IPS DF 6.9 (cell line): ENCODE measurements around the gene PGP.
A peak's percentile ranks its signal among the peaks of the same experiment; 100 is the strongest.

Experiments
- DNase-seq: peaks from one replicate; pipeline ENCODE4 v3.0.0-alpha.2; 2013; ENCODE audit warnings: low read depth, low spot score
- H3K27ac ChIP-seq: one replicate; pipeline ENCODE4 v1.5.1; 2013; ENCODE audit warnings: low read length, control low read depth
- H3K27me3 ChIP-seq: 2 replicates; pipeline ENCODE4 v1.6.1; 2013; ENCODE audit warnings: mild to moderate bottlenecking, low read length; ENCODE audit not compliant: control insufficient read depth, insufficient read depth
- H3K36me3 ChIP-seq: 2 replicates; pipeline ENCODE4 v1.6.1; 2013; ENCODE audit warnings: low read length; ENCODE audit not compliant: control insufficient read depth, insufficient read depth
- H3K4me1 ChIP-seq: 2 replicates; pipeline ENCODE4 v1.6.1; 2013; ENCODE audit warnings: low read length; ENCODE audit not compliant: control insufficient read depth, insufficient read depth
- H3K4me3 ChIP-seq: 2 replicates; pipeline ENCODE4 v1.5.1; 2013; ENCODE audit warnings: mild to moderate bottlenecking, low read length
- H3K9me3 ChIP-seq: 2 replicates; pipeline ENCODE4 v1.6.1; 2013; ENCODE audit warnings: low read length, inconsistent platforms; ENCODE audit not compliant: control insufficient read depth, insufficient read depth
- WGBS: extraction: QIAGEN DNeasy Blood & Tissue Kit; methylation state at CpG from one replicate; pipeline ENCODE4 v1.1.7; 2013; ENCODE audit warnings: mixed read lengths, missing lambda C conversion rate; ENCODE audit not compliant: insufficient read length, insufficient coverage; 5-methylcytosine and 5-hydroxymethylcytosine counted together

PGP gene

GRCh38 chr16:2223221-2223941, 8.7 kb upstream of the PGP start, which contains the start of gene E4F1:
Gene E4F1 (plus strand): TSS chr16:2223591. CDS start chr16:2223614, 23 bp downstream.
- no CpG with 5 or more reads among the region's 82 CpGs for WGBS
- H3K4me1 ChIP-seq = no peaks in the 10 kb centered on the region

GRCh38 chr16:2216330-2216729, 1.7 kb upstream of the PGP start:
- Histone ChIP-seq H3K36me3 (peaks cover 9% of the 10 kb centered on the region; the same call in 1 of the 2 replicates), H3K9me3 (no peaks in the 10 kb centered on the region), H3K27me3 (no peaks in the 10 kb centered on the region), H3K27ac (no peak overlapping the region), H3K4me1 (no peaks in the 10 kb centered on the region; the same call in 1 of the 2 replicates), H3K4me3 (no peak overlapping the region)
- no peak for DNase-seq
- WGBS = no CpG with 5 or more reads among the region's 4 CpGs

More at GRCh38 chr16:2223221-2223941, 8.7 kb upstream of the PGP start, which contains the start of gene E4F1:
- H3K9me3 ChIP-seq = no peaks in the 10 kb centered on the region
- H3K27me3 ChIP-seq = no peaks in the 10 kb centered on the region
- no peaks in the 10 kb centered on the region; the same call in 1 of the 2 replicates for H3K36me3 ChIP-seq
- peak; percentile 99 for DNase-seq
- peak within 1 kb of the TSS; percentile 84 for H3K4me3 ChIP-seq
- H3K27ac ChIP-seq = no peak within 1 kb of the TSS

GRCh38 chr16:2213817-2214718, 572 bp downstream of the PGP start:
- H3K36me3 ChIP-seq = peaks cover 15% of the 10 kb centered on the region; the same call in 1 of the 2 replicates
- peaks cover 7% of the 10 kb centered on the region for H3K4me1 ChIP-seq
- no peak for DNase-seq
- no peak overlapping the region for H3K27ac ChIP-seq
- no peaks in the 10 kb centered on the region for H3K27me3 ChIP-seq
- WGBS = no CpG with 5 or more reads among the region's 98 CpGs
- no peaks in the 10 kb centered on the region for H3K9me3 ChIP-seq
- H3K4me3 ChIP-seq = peak overlapping the region; percentile 83

- no peaks in the 10 kb centered on the region for H3K9me3 ChIP-seq
- no CpG with 5 or more reads among the region's 19 CpGs for WGBS
- H3K27ac ChIP-seq = no peak overlapping the region
- no peak overlapping the region for H3K4me3 ChIP-seq
- DNase-seq = no peak
- no peaks in the 10 kb centered on the region for H3K27me3 ChIP-seq
- H3K4me1 ChIP-seq = peaks cover 7% of the 10 kb centered on the region
- H3K36me3 ChIP-seq = peaks cover 29% of the 10 kb centered on the region
Observed at GRCh38 chr16:2212362-2213324, 2.0 kb downstream of the PGP start.

DNA sequence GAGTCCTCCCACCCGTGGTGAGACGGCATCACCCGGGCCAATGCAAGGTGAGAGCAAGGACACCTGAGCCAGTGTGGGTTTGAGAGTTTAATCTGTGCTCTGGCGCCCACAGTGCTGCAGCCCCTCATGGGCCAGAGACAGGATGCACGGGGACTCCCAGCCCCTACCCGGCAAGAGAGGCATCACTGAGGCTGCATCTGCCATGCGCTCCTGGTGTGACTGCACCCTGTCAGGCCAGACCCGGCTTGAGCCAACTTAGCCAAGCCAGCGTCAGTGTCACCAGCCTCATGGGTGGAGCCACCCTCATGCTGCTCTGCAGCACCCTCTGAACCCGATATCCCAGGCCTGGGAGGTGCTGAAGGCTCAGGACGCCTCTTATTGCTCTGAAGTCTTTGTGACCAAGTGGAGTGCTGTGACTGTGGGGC, 2.7 kb downstream of the PGP start:
- no peak for DNase-seq
- no peak overlapping the region for H3K27ac ChIP-seq
- H3K9me3 ChIP-seq = no peaks in the 10 kb centered on the region
- no peak overlapping the region for H3K4me3 ChIP-seq
- H3K27me3 ChIP-seq = no peaks in the 10 kb centered on the region
- peaks cover 35% of the 10 kb centered on the region for H3K36me3 ChIP-seq
- no CpG with 5 or more reads among the region's 11 CpGs for WGBS
- peaks cover 7% of the 10 kb centered on the region for H3K4me1 ChIP-seq

DNA sequence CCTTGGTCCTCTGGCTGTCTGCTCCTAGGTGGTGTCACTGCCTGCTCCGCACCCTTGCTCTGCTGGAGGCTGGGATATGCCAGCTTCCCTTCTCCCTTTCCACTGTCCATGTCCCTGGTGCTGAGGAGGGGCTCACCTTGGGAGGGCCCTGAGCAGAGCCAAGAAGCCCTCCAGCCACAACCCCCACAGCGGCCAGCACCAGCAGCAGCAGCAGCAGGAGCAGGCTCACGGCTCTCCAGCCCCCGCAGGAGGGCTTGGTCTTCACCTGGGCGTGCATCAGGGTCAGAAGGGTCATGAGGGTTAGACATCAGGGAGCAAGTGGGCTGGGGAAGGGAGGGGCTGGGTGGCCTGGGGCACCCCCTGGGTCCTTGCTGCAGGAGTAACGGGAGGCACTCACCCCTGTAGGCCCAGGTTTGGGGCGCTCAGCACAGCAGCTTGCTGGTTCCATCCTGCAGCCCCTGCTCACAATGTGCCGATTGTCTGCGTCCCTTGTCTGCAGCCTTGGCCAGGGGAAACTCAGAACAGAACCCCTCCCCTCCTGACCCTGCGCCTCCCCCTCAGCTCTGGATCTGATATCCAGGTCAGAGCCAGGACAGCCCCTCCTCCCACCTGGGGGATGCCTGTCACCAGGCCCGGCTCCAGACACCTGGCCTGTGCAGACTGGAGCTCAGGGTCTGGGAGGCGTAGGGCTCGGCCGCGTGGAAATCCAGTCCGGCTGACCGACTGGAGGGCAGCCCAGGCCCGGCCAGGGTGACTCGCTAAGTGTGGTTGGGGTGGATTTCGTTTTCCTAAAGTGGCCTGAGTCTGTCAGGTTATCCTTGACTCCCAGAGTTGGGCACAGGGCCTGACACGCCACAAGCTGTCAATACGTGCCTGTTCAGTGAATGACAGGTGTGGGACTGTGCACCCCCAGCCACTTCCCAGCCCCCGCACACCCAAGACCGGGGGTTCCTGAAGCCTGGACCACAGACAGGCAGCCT, 4.0 kb downstream of the PGP start, which contains the start of gene BRICD5:
Gene BRICD5, minus strand, starts transcription at position 478 of the 980 bp plus-strand sequence. Its CDS starts 30 bp downstream, at position 448.
- Histone ChIP-seq H3K9me3 (no peaks in the 10 kb centered on the region), H3K4me1 (peaks cover 7% of the 10 kb centered on the region), H3K27ac (no peak within 1 kb of the TSS), H3K4me3 (no peak within 1 kb of the TSS), H3K36me3 (peaks cover 37% of the 10 kb centered on the region), H3K27me3 (no peaks in the 10 kb centered on the region)
- WGBS = no CpG with 5 or more reads among the region's 24 CpGs
- no peak for DNase-seq

- DNase-seq = no peak
- no peak overlapping the region for H3K27ac ChIP-seq
- no peaks in the 10 kb centered on the region for H3K27me3 ChIP-seq
- peaks cover 37% of the 10 kb centered on the region for H3K36me3 ChIP-seq
- no peak overlapping the region for H3K4me3 ChIP-seq
- H3K9me3 ChIP-seq = no peaks in the 10 kb centered on the region
- no CpG with 5 or more reads among the region's 17 CpGs for WGBS
- peaks cover 7% of the 10 kb centered on the region for H3K4me1 ChIP-seq
Observed at GRCh38 chr16:2210009-2210332, 4.7 kb downstream of the PGP start.

GRCh38 chr16:2209258-2210008, 5.2 kb downstream of the PGP start:
- Histone ChIP-seq H3K4me3 (no peak overlapping the region), H3K36me3 (peaks cover 37% of the 10 kb centered on the region), H3K27ac (no peak overlapping the region), H3K9me3 (no peaks in the 10 kb centered on the region), H3K27me3 (no peaks in the 10 kb centered on the region), H3K4me1 (peaks cover 7% of the 10 kb centered on the region)
- no CpG with 5 or more reads among the region's 29 CpGs for WGBS
- no peak for DNase-seq
